Fibroblast of skin of scalp (primary cell): Measurements from ENCODE around the gene CXADR.
"Not testable (repeated sequence)": the region's sequence is repeated elsewhere in the genome, so short reads cannot be mapped to it uniquely, and the experiment has no call there.

Source experiments
- DNase-seq: peaks from one replicate; pipeline ENCODE4 v3.0.0-alpha.2; 2013

Gene CXADR

DNA sequence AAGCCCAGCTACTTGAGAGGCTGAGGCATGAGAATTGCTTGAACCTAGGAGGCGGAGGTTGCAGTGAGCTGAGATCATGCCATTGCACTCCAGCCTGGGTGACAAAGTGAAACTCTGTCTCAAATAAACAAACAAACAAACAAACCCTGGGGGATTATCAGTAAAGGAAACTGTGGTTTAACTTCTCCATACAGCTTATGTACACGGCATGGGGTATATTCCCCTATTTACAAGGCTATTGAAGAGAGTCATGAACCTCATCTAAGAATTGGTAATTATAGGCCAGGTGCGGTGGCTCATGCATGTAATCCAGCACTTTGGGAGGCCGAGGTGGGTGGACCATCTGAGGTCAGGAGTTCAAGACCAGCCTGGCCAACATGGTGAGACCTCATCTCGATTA is 9.9 kb upstream of the CXADR start:
- DNase-seq = not testable (repeated sequence)

DNA sequence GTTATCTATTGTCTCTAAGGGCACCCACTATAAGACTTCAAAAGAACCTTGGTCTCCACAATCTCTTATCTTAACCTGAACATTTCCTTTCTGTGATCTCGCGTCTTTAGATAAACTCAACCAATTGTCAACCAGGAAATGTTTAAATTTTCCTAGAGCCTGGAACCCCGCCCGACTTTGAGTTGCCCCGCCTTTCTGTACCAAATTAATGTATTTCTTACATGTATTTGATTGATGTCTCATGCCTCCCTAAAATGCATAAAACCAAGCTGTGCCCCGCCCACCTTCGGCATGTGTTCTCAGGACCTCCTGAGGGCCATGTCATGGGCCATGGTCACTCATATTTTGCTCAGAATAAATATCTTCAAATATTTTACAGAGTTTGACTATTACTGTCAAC is 5.9 kb upstream of the CXADR start:
- DNase-seq = no peak

DNA sequence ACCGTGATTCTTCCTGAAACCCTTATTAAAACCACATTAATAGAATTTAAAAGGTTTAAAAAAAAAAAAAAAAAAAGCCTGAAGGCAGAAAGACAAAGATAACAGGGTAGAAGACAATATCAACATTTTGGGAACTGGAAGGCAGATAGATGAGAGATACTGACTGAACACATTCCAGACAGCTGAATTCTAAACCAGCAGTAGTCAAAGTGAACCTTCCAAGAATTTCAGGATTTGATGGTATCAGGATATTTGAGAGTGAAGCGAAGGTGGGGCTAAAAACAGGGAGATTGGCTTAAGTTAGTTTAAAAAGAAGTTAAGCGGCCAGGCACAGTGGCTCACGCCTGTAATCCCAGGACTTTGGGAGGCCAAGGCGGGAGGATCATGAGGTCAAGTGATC is 5.3 kb upstream of the CXADR start:
- DNase-seq = no peak

DNA sequence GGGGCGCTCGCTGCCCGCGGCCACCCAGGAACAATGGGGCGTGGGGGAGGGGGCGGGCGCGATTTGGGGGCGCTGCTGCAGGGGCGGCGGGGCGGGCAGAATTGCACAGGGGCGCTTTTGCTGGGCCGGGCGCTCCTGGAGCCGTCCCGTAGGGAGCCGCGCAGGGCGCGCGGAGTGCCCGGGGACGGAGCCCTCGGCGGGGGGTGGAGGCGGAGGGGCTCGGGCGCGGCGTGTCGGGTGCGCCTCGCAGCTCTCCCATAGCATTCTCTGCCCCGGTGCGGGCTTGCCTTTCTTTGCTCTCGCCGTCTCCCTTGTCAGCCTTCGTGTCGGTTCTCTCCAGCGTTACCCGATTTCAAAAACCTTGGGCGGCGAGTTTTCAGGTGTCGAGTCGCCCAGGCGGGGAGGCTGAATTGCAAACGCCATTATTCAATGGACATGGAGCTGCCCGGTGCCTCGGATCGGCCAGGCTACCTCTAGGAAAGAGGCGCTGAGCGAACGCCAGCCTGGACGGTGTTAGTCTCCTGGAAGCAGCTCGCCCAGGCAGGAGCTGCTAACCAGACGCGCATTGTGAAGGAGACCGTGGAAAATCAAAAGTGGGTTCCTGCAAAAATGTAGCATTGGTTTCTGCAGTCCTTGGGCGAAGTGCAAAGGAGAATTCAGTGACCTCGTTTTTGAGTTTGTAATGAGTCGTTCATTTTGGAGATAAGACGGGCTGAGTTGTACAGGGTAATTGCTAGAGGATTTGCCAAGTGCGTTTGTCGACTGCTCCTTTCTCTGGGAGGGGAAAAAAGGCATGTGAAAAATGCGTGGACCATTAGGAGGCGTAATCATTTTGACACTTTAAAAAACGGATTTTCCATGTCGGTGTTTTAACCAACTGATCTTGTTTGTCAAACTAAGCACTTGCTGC is 626 bp downstream of the CXADR start:
- DNase-seq = no peak

DNA sequence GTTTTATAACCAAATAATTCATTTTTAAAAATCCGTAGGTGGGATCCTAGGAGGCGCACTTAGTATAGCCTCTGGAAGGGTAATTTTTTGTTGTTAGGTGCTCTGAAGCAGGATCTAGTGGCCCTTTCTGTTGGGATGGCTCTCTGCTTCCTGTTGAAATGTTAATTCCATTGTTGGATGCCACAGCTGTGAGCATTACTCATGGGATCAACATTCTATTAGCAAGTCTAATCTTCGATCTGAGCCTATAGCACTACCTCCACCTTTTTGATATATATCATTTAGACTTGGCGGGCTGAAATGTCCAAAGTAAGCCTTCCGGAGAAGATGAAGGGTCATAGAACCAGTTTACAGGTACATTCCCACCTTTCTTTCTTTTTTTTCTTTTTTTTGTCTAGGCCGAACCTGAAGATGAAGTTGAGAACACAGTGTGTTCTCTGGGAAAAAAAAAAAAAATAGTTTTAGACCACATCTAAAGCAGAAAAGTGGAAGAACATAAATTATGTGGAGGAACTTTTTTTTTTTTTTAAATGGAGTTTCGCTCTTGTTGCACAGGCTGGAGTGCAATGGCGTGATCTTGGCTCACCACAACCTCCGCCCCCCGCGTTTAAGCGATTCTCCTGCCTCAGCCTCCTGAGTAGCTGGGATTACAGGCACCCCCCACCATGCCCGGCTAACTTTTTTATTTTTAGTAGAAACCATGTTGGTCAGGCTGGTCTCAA is 1.4 kb downstream of the CXADR start:
- no peak for DNase-seq

DNA sequence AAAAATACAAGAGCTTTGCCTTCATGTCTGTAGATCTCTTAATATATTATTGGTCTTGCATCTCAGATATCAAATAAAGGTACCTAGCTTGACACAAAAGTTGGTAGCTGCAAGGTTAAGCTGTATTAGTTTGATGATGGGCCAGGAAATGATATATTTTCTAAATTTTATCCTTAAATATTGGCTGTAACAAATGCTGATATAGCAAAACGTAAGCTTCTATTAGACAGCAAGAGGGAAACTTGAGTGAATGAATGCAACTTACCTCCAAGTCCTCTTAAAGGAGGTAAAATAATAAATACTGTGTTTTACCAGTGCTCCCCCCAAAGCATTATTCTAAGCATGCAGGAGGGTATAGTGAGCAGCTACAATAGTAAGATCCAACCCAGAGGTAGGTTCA is 4.2 kb downstream of the CXADR start:
- DNase-seq = not testable (repeated sequence)

DNA sequence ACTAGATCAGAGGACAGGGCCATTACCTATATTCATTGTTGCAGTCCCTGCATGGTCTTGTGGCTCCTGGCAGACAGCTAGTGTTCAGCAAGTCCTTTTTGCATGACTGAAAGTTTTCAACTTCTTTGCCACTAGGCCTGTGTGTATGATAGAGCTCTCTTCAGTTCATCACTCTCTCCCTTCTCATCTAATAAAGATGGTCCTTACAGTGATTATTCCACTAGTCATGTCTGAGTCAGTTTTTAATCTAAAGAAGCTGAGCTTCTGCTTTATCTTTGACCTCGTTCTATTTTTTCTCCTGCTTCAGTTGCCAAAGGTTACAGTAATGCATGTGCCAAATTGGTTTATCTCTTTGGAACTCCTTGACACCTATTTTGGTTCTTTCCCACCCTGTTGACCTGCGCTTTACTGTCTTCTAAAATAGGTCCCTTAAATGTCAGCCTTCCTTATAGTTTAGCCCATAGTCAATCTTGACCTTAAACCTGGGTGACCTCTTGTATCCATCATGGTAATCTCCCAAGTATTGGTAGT is 6.4 kb downstream of the CXADR start:
- no peak for DNase-seq

DNA sequence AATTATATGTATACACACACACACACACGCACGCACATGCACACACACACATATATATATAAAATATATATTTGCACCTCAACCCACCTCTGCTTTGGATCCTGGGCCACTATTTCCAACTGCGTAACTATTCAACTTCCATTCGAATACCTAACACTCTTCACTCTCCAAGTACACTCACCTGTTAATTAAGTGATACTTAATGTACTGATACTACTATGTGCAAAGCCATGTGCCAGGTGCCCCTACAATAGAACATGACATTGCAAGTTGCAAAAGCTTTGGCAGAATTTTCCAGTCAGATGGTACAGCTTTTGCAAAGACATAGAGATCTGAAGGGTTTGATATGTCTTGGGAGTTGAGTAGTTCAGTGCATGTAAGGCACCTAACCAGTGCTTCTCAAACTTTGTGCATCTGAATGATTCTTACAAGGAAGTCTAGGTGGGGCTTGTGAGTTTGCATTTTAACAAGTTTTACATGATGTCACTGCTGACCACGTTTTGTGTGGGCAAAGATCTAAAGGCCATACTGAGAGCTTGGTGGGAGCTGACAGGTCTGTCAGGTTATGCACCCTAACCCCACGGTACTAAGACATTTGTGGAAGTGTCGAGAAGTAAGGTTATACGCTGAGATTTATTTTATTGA is 7.2 kb downstream of the CXADR start:
- no peak for DNase-seq

DNA sequence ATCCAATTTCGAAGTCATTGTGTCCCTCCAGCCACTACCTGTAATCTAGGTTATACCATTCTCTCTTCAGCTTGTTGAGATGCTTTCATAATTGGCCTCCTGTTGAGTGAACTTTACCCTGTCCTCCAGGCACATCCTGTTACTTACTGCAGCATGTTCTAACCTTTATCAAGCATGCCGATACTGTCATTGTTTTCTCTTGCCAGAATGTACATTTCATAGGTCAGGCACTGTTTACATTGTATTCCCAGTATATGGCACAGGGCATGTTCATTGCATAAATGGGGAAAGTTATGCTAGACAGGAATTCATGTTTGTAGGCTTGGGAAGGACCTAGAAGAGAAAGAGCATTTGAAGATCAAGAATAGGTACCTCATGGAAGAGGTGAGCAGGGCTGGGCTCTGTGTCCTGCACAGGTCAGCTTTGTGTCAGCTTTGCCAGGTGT is 10.2 kb downstream of the CXADR start:
- no peak for DNase-seq

DNA sequence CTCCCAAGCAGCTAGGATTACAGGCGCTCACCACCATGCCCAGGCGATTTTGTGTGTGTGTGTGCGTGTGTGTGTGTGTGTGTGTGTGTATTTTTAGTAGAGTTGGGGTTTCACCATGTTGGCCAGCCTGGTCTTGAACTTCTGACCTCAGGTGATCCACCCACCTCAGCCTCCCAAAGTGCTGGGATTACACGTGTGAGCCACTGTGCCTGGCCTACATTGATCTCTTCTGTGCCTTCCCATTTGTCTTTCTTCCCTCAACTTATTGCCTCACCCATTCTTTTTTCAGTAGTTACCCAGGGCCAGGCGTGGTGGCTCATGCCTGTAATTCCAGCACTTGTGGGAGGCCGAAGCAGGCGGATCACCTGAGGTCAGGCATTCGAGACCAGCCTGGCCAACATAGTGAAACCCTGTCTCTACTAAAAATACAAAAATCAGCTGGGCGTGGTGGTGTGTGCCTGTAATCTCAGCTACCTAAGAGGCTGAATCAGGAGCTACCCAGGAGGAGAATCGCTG is 11.2 kb downstream of the CXADR start:
- not testable (repeated sequence) for DNase-seq

DNA sequence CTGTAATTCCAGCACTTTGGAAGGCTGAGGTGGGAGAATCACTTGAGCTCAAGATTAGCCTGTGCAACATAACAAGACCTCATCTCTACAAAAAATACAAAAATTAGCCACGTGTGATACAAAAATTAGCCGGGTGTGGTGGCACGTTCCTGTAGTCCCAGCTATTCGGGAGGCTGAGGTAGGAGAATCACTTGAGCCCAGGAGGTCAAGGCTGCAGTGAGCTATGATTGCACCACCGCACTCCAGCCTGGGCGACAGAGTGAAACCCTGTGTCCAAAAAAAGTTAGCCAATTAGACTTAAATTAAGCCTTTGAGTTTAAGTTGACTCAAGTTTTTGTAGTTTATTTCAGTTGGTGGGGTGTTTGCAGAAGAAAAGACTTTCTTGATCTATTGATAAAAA is 11.8 kb downstream of the CXADR start:
- DNase-seq = no peak

DNA sequence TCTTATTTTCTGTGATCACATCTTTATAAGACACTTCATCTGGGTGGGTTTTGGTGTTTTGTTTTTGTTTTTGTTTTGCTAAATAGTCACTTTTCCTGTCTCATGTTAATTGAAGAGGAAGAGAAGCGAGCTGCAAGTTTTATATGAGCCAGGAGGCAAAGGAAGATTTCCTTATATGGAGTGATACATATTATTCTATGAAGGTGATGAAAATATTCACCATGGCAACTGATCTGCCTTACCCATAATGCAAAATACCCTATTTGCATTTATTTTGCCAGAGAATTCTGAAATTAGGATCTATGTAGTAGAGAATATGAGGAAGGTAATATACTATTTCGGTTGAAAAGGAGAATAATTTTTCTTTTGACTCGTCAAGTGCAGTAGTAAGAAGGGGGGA is 13.9 kb downstream of the CXADR start:
- no peak for DNase-seq

DNA sequence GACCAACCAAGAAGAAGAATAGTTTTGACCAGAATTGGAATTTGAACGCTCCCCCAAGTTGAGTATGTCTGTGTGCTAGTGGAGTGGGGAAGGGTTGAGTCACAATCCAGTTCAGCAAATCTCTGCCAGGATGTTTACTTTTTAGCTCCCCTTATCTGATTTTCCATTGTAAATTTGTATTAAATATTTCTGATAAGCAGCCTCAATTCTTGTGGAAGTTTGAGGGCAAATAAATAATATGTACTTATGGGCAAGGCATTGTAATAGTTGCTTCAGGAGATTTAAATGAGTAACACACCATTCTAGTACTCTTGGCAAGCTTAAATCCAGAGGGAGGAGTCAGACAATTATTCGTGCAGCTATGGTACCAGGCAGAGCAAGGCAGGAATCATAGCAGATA is 14.4 kb downstream of the CXADR start:
- no peak for DNase-seq

DNA sequence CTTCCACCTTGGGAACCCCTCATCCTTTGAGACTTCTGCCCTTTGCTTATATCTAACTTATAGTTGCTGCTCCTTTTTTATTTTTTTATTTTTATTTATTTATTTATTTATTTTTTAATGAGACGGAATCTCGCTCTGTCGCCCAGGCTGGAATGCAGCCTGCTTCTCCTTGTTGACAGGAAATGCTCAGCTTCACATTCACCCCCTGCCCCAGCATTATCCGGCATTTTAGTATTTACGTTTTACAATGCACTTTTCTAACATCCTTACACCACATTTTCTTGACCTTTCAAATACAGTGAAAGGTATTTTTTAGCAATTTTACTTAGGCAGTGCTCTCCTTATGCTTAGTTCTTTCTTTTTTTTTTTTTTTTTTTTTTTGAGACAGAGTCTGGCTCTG is 14.9 kb downstream of the CXADR start:
- no peak for DNase-seq

DNA sequence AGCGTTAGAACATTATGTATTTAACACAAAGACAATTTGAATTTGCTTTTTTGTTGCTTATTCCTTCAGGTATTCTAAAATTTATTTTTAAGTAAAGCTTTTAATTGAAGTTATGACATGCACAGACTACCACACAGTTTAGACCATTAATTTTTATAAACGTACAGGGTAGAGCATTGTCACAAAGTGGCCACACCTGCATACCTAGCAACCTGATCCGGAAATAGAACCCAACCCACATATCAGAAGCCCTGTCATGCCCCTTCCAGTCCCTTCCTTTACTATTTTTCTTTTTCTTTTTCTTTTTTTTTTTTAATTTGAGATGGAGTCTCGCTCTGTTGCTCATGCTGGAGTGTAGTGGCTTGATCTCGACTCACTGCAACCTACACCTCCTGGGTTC is 16.8 kb downstream of the CXADR start:
- DNase-seq = no peak

DNA sequence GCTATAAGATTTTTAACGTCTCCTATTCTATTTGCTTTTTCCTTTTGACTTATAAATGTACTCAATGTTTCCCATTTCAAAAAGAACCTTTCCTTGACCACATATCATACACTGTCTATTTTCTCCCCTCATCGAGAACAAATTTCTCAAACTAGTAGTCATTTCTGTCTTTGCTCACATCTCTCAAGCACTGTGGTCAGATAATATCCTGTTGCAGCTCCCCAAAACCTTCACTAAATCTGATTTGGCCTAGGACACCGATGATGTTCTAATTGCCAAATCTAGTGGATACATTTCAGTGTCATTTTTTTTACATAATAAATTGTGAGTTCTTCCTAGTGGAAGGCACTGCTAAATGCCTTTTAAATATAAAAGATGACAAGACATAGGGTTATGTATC is 19.4 kb downstream of the CXADR start:
- no peak for DNase-seq

DNA sequence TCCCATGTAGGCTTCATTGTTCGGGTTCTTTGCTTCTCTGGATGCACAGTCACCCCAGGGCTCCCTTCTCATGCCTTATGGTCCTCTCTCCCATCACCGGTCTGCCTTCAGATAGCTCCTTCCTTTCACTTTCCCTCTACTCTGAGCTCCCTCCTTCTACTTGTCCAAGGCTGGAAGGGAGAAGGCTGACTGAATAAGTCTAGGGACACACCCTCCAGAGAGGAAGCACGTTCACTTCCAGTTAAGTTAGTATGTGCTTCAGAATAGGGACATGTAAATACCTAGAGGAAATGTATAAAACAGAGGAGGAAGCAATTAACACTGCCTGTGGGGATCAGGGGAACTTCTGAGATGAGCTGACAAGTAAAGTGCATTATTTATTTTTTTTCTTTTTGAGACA is 23.5 kb downstream of the CXADR start:
- DNase-seq = no peak

DNA sequence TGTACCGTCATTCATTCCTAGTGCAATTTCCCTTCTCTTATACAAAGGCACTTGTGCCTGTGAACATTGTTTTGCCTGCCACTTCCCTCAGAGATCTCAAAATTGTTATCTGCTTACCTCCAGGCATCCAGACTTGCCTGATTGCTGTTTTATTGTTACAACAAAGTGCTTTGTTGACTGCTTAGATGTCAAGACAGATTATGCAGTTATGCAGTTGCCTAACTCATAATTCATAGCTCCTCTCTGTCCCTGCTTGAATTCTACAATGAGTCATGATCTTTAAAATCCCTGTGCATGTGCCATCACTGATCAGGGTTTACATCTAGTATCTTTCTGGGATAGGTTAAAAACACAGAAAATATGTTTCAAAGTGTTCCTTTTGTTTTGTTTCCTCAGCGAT is 24.5 kb downstream of the CXADR start:
- DNase-seq = no peak

DNA sequence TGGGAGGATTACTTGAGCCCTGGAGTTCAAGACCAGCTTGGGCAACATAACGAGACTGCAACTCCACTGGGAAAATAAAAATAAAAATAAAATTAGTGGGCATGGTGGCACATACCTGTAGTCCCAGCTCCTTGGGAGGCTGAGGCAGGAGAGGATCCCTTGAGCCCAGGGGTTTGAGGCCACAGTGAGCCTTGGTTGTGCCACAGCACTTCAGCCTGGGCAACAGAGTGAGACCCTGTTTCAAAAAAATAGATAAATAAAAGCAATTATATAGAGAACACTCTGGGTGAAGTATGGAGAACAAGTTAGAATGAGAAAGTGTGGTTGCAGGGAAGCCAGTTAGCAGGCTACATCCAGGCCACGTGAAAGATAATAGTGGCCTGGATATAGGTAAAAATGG is 25.7 kb downstream of the CXADR start:
- DNase-seq = no peak

DNA sequence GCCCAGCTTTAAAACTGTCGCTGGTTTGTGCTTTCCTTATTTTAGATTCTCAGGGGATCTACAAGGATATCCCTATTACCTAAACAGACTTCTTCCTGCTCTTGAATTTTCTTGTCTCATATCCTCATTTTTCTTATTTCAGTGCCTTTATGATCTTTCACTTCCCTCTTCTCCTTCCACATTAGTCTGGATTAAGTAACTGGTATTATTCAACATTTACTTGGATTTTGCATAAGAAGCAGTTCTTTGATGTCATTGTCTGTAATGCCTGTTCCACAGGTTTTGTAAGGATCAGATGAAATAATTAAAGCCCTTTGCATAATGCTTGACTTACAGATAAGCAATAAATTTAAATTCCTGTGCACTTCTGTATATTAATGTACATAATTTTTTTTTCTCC is 26.5 kb downstream of the CXADR start:
- DNase-seq = no peak

DNA sequence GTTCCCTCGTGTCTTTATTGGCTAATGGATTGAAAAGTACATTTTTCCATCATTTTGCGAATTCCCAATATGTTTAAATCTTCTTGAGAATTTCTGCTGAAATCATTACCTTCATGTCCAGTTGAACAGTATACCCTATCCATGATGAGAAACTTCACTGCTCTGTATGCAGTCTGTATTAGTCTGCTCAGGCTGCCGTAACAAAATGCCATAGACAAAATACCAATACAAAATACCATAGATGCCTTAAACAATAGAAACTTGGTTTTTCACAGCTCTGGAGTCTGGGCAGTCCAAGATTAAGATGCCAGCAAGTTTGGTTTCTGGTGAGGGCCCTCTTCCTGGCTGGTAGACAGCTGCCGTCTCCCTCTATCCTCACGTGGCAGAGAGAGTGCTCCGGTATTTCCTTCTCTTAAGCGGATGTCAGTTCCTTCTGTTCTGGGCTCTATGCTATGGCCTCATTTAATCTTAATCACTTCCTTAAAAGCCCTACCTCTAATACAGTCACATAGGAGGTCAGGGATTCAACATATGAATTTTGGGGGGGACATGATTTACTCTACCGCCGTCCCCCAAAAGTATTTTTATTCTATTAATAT is 27.0 kb downstream of the CXADR start:
- DNase-seq = no peak

DNA sequence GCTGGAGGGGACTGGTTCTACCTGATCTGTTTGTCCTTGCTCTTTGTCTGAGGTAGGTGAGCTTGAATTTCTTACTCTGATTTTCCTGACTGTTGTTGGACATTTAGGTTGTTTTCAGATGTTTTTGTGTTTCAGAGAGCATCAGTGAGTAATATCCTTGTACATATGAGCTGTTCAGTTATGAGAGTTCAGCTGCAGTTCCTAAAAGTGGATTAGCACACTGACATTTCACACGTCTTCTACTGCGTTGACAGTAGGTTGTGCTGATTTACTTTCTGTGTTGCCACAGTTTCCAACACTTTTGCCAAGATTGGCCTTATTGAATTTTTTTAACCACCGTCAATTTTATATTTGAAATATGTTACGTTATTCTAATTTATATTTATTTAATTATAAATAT is 27.7 kb downstream of the CXADR start:
- DNase-seq = no peak
